Left ventricle myocardium superior (tissue), 1 donor: Measurements from ENCODE around the gene BOD1L1. TPM values are rescaled to one million over a fixed set of nuclear protein-coding genes. Genes with fewer than 3 reads are reported as not detected.
A peak's percentile ranks its signal among the peaks of the same experiment; 100 is the strongest.

ENCODE experiments used
- ATAC-seq: fragments of 200-7000 bp; cut with Tn5 transposase; one replicate; pipeline ENCODE4 v1.9.1; 2020; ENCODE audit warnings: mild to moderate bottlenecking, moderate library complexity
- DNase-seq: peaks from one replicate; pipeline ENCODE4 v3.0.0-alpha.2; 2020
- intact Hi-C: fragments of 100-400 bp; cut with micrococcal nuclease; formaldehyde crosslinking; loops from one replicate; pipeline ENCODE4 v1.11.0; 2022
- total RNA-seq: library from RNA; stranded (reverse); fragmentation: NEBNext Ultra II Directional; extraction: Animal tissue kit (Norgen Biotek cat#: 25700); gene quantifications from one replicate; pipeline ENCODE4 v1.2.1, GENCODE V29; 2021
- donor health status: DM: no; HTN: yes; CAD: no; lungs with severe emphysema.

BOD1L1 gene
- total RNA-seq, 1 donor from 2014 or later = 19.0 TPM

- intact Hi-C loops = no loop called here
- DNase-seq (peak; percentile 38), ATAC-seq (no peak)
These were observed 333 bp downstream of the BOD1L1 start for GRCh38 chr4:13627178-13627605.

- intact Hi-C loops = no loop called here
- ATAC-seq = no peak
- no peak for DNase-seq
These were observed 890 bp downstream of the BOD1L1 start for GRCh38 chr4:13626492-13627177.

GRCh38 chr4:13618212-13618806 is 9.2 kb downstream of the BOD1L1 start:
- intact Hi-C loops = no loop called here
- no peak for ATAC-seq
- no peak for DNase-seq

GRCh38 chr4:13617801-13618200 is 9.7 kb downstream of the BOD1L1 start:
- intact Hi-C loops = no loop called here

GRCh38 chr4:13616597-13616996 is 10.9 kb downstream of the BOD1L1 start:
- ATAC-seq = no peak
- intact Hi-C loops = no loop called here

More at GRCh38 chr4:13617801-13618200, 9.7 kb downstream of the BOD1L1 start:
- DNase-seq (no peak), ATAC-seq (no peak)

GRCh38 chr4:13615161-13615560 is 12.4 kb downstream of the BOD1L1 start:
- no peak for ATAC-seq
- intact Hi-C loops = no loop called here
- DNase-seq = no peak

More at GRCh38 chr4:13616597-13616996, 10.9 kb downstream of the BOD1L1 start:
- DNase-seq = no peak

- DNase-seq (no peak), ATAC-seq (peak; percentile 28)
- intact Hi-C loops = no loop called here
These were observed 15.0 kb downstream of the BOD1L1 start for GRCh38 chr4:13612569-13612968.

- DNase-seq = no peak
- intact Hi-C loops = no loop called here
- ATAC-seq = peak; percentile 94
These were observed 16.2 kb downstream of the BOD1L1 start for GRCh38 chr4:13611283-13611842.

- no peak for DNase-seq
- no peak for ATAC-seq
- intact Hi-C loops = no loop called here
These were observed 22.2 kb downstream of the BOD1L1 start for GRCh38 chr4:13605330-13605729.

GRCh38 chr4:13601848-13602247 is 25.7 kb downstream of the BOD1L1 start:
- no peak for ATAC-seq
- no peak for DNase-seq
- intact Hi-C loops = no loop called here

- DNase-seq = no peak
- ATAC-seq = peak; percentile 32
- intact Hi-C loops = no loop called here
These were observed 26.5 kb downstream of the BOD1L1 start for GRCh38 chr4:13601048-13601447.

GRCh38 chr4:13599159-13599558 is 28.4 kb downstream of the BOD1L1 start:
- ATAC-seq (no peak), DNase-seq (no peak)
- intact Hi-C loops = no loop called here

- no peak for ATAC-seq
- no peak for DNase-seq
- intact Hi-C loops = no loop called here
These were observed 29.9 kb downstream of the BOD1L1 start for GRCh38 chr4:13597604-13598003.

- intact Hi-C loops = no loop called here
- ATAC-seq = no peak
- no peak for DNase-seq
These were observed 30.4 kb downstream of the BOD1L1 start for GRCh38 chr4:13597141-13597540.

- DNase-seq (no peak), ATAC-seq (no peak)
- intact Hi-C loops = no loop called here
These were observed 35.3 kb downstream of the BOD1L1 start for GRCh38 chr4:13592220-13592619.

- ATAC-seq (no peak), DNase-seq (no peak)
- intact Hi-C loops = no loop called here
These were observed 36.8 kb downstream of the BOD1L1 start for GRCh38 chr4:13590766-13591165.

GRCh38 chr4:13588954-13589353 is 38.6 kb downstream of the BOD1L1 start:
- DNase-seq (no peak), ATAC-seq (no peak)
- intact Hi-C loops = no loop called here

GRCh38 chr4:13584481-13584880 is 43.0 kb downstream of the BOD1L1 start:
- intact Hi-C loops = no loop called here
- no peak for DNase-seq
- ATAC-seq = no peak

GRCh38 chr4:13580036-13580435 is 47.5 kb downstream of the BOD1L1 start:
- intact Hi-C loops = no loop called here
- DNase-seq (no peak), ATAC-seq (no peak)

- intact Hi-C loops = no loop called here
- no peak for DNase-seq
- no peak for ATAC-seq
These were observed 49.9 kb downstream of the BOD1L1 start for GRCh38 chr4:13577660-13578059.

GRCh38 chr4:13570916-13571315 is 56.6 kb downstream of the BOD1L1 start:
- DNase-seq = no peak
- ATAC-seq = no peak
- intact Hi-C loops = no loop called here
